Frontal cortex (tissue), 4 donors: ENCODE data around the gene ACADL. TPM values are rescaled to one million over a fixed set of nuclear protein-coding genes. Genes with fewer than 3 reads are reported as not detected.

Source experiments
- DNase-seq, 2 donors: peaks; one replicate each; pipeline ENCODE4 v3.0.0; 2012; ENCODE audit warnings: low spot score in 2 of 2
- FAIRE-seq: peaks from 2 replicates; lab custom pipeline; 2012; peaks lifted over from hg19 to GRCh38; lab: Jason Lieb, UNC
- total RNA-seq: library from RNA; depleted of rRNA; stranded (reverse); fragments of >200 nt; gene quantifications from one replicate; pipeline ENCODE4 v1.2.3, GENCODE V29; 2014
- donor health status: control.
- donor health status: control.
- donor health status: control.

The ACADL gene
- total RNA-seq: 8.2 TPM

DNA sequence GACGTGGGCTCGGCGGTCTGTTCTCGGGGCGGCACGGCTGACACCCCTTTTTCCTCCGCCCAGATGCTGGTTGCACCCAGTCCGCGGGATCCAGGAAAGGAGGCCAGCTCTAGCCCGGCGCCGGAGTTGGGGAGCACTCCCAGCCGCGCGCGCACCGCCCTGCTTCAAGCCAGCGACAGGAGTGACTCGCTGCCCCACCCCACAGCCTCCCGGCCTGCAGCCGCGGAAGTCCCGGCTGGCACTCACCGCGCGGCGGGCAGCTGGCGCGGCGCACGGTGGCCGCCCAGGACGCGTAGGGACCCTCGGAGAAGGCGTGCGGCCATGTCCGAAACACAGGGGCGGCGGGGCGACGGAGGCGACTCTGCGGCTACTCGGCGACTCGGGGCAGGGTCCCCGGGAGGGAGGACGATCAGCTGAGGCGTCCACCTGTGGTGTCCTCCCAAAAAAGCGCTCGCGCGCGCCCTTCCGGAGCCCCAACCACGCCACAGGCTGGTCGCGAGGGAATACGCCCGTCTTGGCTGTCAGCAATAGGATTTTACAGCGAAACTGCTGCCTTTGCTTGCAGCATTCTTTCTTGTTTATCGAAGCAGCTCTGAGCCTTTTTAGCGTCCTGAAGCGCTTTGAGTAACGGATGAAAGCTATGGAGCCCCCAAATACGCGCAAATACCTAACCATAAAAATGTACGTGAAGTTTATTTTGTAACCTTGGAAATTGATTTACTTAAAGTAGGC lies at the start of gene ACADL:
Gene ACADL (minus strand): TSS at position 507 of the 732 bp plus-strand sequence. CDS start 184 bp downstream, at position 323.
- FAIRE-seq (no peak), DNase-seq (peak; percentile 36 to 57)

DNA sequence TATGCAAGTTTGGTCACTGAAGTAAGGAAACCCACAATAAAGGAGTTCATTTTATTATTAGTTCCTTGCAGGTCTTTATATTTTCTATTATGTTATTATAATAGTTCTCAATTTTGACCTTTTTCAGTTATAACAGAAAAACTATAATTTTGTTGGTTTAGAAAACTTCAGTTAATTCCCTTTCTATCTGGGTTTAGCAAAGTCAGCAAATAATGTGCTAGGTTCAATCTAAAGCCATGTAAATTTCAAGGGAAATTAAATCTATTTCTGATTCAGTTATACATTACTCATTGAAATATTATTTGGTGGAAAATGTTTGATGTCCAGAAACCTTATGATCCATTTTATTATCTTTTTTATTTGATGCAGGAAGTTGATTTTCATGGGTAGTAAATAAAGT lies 46.1 kb upstream of the ACADL start:
- no peak for DNase-seq
- FAIRE-seq: no peak

DNA sequence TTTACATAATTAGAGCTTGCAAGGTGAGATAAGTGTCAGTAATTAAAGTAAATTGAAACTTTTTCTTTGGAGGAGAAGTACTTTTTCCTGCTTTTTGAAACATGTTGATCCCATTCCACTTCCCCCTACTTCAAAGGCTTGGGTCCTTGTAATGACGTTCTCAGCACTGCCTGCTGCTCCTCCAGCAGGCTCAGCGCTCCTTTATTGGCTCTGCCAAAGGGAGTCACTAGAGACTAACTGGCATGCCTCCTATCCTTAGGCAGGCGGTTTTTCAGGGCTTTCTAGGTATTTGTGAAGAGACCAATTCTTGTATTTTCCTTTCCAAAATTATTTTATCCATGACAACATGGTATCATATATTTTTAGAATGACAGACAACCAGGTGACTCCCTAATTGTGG lies 43.9 kb upstream of the ACADL start:
- DNase-seq: no peak
- FAIRE-seq: no peak

DNA sequence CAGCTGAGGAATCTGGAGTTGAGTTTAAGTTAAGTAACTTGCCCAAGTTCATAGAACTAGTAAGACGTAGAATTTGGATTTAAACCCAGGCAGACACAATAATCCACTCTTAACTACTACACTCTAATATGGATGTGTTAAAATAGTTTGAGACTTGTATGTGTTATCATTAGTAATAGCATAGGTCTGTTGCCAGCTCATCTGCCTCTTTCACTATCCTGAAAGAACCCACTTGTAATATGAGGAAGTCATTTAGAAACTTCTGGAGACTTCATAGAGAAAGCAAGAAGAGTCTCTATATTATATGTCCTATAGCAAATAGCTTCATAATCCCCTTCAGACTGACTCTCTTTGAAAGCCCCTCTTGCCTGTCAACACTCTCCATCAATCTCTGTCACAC lies 43.0 kb upstream of the ACADL start:
- DNase-seq (no peak), FAIRE-seq (no peak)

DNA sequence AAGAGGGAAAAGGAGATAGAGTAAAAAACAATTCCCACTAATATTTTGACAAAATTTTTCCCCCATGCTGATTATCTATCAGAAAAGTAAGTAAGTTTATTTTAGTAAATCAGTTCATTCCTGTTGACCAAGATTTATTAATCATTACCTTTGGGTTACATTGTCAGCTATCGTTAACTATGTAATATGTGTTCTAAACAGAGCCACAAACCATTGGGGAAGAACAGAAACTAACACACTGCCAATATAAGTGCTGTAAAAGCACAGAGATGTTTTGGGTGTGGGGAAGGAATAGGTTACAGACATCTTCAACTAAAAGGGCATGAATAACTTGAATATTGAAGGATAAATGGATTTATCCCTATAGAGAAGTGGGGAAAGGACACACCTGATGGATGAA lies 42.5 kb upstream of the ACADL start:
- DNase-seq (no peak), FAIRE-seq (no peak)

DNA sequence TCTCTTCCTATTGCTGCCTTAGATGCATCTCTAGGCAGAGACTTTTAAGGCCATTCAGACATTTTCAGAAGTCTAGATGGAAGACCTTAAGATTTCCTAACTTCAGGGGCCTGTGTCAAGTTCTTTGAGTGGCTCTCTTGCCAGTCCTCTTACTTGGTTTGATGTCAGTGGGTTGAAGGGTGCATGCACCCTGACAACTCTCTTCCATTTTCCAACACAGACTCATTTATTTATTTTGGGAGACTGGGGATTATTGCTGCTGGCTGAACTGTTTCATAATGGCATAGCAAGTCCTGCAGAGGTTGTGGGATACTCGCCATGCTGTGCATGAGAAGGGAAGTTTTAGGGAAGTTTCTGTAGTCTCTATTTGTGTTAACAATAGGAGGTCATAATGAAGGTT lies 39.0 kb upstream of the ACADL start:
- FAIRE-seq (no peak), DNase-seq (no peak)

DNA sequence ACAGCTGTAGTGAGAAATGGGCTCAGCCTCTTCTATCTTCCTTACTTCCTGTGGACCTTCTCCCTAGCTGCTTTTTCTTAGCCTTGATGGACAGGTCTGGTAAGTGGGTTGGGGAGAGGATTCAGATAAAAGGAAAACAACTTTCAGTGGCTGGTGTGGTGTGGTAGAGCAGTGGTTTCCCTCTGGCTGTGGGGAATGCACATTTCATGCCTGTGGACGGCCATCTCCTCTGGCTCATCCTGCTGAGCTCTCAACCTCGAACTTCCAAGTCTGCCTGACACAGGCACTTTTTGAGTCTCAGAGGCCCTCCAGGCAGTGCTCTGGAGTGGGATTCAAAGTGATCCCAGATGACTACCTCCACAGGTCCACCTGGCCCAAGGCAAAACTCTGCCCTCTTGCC lies 38.6 kb upstream of the ACADL start:
- FAIRE-seq (no peak), DNase-seq (no peak)

DNA sequence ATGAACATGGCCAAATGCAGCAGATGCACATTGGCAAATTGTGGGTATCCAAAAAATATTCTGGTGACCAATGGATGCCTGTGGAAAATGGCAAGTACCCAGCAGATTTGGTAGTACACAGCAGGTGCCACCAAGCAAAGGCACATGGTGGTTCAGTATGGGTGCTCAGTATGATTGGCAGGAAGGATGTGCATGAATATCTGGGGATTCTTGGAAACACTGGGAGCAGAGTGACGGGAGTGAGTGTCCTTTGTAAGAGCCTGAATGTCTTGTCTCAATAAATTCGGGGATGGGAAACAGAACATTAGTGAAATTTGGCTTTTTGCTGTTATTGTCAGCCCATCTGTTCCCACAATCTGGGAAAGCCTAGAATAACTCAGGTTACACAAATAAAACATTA lies 36.8 kb upstream of the ACADL start:
- FAIRE-seq (no peak), DNase-seq (no peak)

DNA sequence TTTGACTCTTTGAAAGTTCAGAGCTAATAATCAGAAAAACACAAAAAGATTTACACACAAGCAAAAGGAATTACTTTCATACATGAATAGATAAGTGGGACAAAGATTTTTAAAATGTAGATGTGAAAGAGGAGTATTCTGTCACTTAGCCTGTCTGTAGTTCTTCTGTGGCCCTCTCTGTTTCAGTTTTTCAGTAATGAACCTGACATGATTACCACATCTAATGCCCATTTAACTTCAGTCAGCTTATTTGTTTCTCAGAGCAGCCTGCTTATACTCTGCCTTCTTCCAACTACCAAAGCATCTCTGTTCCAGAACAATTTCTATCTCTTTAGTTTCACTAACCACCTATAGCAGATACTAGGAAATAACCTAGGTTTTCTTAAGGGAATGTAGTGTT lies 34.4 kb upstream of the ACADL start:
- no peak for FAIRE-seq
- no peak for DNase-seq

DNA sequence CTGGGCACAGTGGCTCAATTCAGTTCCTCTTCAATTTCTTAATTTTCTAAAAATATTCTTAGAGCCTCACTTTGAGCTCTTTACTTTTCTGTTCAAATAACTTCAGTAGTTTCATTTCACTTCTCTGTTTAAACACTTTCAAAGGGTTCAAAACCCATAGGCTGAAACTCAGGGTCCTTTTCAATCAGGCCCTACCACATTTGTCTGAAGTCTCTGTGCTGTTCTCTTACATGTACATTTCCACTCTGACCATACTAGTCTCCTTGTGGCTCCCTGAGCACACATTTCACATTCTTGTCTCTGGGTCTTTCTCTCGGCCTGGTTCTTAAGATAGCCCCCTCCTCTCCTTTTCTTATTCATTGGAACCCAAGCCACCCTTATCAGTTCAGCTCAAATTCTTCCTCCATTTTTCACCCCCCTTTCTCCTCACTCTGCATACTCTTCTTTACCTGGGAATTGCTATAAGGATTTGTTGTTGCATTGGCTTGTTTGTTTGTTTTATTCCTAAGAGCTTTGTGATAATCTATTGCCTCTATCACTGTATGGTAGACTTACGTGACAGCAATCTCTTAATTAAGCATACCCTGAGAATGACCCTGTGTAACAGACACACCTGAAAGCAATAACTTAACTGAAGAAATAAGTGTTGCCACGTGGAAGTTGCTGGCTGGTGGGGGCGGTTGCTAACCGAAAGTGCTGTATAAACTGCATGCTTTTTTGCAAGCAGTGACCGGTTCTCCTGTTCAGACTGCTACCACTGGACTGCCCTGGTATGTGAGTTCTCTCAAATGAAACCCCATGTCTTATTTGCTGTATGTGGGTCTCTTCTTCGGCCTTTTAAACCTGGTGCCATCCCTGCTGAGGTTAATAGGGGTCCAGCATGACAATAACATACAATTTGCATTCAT lies 27.7 kb upstream of the ACADL start:
- DNase-seq: no peak
- no peak for FAIRE-seq

DNA sequence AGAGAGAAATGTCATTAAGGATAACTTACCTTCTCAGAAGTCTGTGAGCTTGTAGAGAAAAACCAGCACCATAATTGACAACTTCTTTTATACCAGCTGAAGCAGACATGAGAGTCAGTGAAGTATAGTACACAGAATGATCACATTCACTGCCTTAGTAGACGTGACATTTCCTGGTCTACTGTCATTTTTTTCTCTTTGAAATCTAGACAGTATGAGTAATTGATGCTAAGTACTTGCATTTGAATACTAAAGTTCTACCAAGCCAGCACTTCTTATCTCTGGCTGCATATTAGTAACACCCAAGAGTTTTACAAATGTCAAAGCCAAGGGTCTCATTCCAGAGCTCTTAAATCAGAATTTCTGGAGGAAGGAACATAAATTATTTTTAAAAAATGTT lies 25.4 kb upstream of the ACADL start:
- DNase-seq: no peak
- FAIRE-seq: no peak

DNA sequence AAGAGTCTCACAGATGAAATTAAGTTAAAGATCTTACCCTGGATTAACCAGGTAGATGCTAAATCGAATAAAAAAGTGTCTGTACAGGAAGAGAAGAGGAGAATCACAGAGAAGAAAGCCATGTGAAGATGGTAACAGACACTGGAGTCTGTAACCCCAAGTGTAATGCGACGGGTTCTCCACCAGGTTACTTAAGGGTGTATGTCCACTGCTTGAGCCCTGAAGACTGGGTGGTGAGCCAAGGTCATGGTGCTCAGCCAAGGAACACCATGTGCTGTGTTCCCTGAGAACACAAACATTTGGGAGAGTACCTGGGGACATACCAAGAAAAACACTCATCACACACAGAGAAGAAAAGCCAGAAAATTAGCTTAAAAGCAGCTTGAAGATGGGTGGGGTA lies 8.2 kb upstream of the ACADL start:
- DNase-seq (no peak), FAIRE-seq (no peak)

DNA sequence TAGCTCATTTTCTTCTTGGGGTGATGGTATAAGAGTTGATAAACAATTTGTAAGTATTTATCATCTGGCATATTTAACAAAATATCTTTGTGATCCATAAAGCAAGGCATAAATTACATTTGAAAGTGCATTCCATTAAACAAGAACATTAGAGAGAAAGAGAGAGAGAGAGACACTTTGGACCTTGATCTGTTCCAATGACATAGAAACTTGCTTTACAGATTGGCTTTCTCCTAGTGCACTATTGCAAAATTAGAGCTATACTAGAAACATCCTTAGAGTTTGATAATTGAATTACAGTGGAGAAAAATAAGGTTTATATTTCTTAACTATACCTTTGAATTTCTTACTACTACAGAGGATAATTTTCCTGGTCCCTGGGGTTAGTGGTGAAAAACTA lies 5.7 kb upstream of the ACADL start:
- FAIRE-seq (no peak), DNase-seq (no peak)

DNA sequence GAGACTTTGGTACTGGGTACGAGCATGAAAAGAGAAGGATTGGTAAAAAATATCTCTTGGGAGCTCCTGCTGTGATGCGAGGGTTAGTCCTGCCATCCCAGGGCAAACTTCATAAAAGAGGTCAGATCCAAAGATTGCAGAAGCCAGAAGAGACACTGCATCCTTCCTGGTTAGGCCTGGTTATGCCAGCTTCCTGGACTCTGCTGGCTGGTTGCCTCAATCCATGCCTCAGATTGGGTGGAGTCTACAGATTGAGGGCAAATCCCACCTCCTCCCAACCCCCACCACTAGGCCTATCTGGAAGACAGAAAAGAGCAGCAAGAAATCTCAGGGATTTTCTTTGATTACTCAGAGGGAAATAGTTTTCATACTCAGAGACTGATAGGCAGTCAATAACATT lies 5.3 kb upstream of the ACADL start:
- DNase-seq (no peak), FAIRE-seq (no peak)

DNA sequence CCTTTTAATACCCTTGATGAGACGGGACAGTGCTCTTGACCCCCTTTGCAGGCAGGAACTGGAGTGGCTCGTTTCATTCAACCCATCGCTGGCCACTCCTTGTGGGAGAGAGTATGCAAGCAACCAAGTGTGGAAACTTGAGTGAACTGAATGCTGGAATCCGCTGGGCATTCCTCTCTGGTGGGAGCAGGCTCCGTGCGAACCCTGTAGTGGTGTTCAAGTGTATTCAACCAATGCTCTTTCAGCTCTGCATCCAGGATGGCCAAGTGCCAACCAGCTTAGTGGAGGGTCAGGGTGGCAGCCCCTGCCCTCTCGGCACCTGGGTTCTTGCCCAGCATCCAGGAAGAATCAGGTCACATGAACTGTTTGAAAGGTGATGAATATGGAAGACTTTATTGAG lies 3.3 kb upstream of the ACADL start:
- DNase-seq: no peak
- no peak for FAIRE-seq

DNA sequence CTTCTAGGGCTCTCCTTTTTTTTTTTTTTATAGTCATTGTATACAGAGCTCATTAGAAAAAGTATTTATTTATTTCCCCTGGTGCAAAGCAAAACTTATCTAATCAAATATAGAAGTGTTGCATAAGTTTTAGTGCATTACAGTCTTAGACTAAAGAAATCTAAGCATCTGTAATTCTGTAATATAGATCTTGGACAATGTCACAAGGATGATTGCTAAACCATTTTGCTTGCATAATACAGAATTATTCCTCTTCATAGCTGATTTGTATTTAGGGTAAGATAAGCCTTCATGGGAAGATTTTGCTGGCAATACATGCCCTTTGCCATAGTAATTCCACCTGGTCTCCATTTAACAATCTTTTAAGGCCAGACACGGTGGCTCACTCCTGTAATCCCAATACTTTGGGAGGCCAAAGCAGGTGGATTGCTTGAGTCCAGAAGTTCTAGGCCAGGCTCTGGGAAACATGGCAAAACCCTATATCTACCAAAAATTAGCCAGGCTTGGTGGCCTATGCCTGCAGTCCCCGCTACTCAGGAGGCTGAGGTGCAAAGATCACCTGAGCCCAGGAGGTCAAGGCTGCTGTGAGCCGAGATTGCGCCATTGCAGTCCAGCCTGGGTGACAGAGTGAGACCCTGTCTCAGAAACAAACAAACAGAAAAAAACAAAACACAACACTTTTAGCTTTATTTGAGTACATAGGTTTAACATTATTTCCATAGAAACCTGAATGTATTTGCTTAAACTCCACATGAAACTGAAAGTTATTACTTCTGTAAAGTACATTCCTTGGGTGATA lies 2.2 kb upstream of the ACADL start:
- FAIRE-seq (no peak), DNase-seq (no peak)

DNA sequence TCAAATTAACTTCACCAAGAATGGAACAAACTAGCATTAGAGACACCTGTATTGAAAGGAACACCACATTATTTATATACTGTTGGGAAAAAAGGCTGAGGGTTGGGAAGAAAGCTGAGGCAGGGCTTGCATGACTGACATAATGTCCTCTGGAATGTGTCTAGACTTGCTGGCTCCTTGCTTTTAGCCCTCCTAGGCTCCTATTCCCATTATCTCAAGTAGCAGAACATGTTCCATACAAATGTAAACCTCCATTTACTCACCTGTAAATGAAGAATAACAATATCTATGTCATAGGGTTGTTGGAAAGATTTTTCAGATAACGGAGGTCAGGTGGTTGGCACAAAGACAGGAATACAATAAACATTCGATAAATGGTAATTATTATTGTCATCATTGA lies 976 bp upstream of the ACADL start:
- DNase-seq (no peak), FAIRE-seq (no peak)

DNA sequence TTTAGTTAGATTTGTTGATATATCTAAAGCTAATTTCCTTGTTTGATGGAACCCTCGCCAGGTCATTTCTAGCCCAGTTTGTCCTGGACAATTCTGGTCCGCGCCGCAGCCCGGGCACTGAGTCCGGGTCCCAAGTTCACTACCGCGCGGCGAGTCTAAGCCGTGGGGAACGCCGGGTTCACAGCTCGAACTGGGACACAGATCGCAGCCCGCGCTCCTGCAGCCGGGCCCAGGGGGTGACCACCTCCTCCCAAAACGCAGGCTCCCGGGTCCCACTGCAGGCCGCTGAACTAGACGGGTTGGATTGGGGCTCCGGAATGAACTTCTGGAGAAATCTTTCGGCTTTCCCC lies 681 bp downstream of the ACADL start:
- FAIRE-seq (no peak), DNase-seq (peak in 1 of 2 donors; percentile 9)

DNA sequence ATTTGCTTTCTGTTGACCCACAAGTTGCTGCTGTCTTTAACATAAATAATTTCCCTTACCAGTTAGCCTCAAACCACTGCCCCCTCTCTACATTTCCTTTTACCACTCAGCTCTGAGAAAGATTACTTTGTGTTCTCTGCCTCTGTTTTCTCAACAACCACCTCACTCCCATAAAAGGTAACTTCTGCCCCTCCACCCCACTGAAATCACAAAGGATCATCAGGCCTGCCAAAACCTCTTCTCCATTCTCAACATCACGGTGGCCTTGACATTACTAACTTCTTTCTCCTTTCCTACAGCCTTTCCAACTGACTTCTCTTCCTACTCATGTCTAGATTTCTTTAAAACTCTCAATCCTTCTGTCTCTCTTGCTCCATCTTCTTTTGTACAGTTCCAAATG lies 10.1 kb downstream of the ACADL start:
- DNase-seq (no peak), FAIRE-seq (no peak)

DNA sequence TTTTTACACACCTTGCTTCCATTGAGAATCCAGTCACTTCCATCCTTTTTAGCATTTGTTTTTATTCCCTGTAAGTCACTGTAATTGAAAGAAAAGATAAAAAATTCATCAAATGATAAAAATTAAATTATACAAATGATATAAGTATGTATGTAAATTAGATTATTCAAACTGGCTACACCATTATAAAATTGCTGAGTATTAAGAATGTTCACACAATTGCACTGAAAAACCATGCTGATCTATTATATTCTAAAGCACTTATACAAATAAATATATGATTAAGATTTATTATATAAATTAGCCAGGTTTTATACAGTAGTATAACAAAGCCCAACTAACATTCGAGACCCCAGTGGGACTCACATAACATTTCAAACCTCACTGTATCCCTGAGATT lies 15.1 kb downstream of the ACADL start:
- FAIRE-seq (no peak), DNase-seq (no peak)

DNA sequence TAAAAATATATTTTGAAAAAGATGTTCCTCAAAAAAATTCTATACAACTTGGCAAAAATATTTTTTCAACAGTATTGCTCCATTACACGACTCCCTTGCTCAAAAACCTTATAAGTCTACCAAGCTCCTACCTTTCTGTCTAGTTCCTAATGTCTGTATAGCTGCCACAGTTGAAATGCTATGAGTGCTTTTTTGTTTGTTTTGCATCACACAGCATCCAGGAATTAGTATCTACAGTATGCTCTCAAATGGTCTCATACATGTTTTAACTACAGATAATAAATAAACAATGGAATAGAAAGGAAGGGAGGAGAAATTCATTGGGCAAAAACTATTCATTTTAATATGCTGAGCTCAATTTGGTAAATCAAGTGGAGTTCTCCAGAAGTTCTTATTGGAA lies 17.3 kb downstream of the ACADL start:
- no peak for DNase-seq
- FAIRE-seq: no peak
